Transverse colon (tissue), 4 donors: ENCODE results near the gene ZNF581.

Source experiments
- POLR2A ChIP-seq: fragments of 450-650 bp; IDR thresholded peaks from one replicate; pipeline ENCODE4 v1.6.1; 2016; ENCODE audit warnings: antibody characterized with exemption, mild to moderate bottlenecking, moderate library complexity
- POLR2AphosphoS5 ChIP-seq, 3 donors: sonication (generic); formaldehyde crosslinking; IDR thresholded peaks; one replicate each; pipeline ENCODE4 v1.6.1; 2016; ENCODE audit warnings: antibody characterized with exemption in 3 of 3
- TF ChIP-seq, protein P1 (sequence below), 5 experiments: fragments of 200-600 bp in 3 of 5; fragments of 450-650 bp in 2 of 5; sonication (generic) in 3 of 5; IDR thresholded peaks; 1 replicate in 2 of 5; 2 replicates in 3 of 5; pipeline ENCODE4 v1.5.1; 2016 to 2017; ENCODE audit warnings: antibody characterized with exemption in 5 of 5, inconsistent platforms in 3 of 5, mild to moderate bottlenecking in 2 of 5, moderate library complexity in 1 of 5

DNA sequence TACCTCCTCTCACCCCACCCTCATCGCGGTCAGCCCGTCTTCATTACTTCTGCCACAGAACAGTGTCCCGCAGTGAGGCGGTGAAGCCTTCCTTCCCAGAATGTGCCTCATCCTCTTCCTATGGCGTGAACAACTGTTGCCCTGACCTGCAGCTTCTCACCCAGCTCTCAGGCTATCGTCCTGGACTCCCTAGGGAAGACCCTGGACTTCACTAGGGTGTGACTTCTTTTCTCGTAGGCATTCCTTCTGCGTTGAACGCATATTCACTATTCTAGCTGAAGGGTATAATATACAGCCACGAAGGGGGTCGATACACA lies 37.0 kb upstream of the ZNF581 start:
- no peak for TF ChIP-seq POLR2A
- TF ChIP-seq, protein P1, sequence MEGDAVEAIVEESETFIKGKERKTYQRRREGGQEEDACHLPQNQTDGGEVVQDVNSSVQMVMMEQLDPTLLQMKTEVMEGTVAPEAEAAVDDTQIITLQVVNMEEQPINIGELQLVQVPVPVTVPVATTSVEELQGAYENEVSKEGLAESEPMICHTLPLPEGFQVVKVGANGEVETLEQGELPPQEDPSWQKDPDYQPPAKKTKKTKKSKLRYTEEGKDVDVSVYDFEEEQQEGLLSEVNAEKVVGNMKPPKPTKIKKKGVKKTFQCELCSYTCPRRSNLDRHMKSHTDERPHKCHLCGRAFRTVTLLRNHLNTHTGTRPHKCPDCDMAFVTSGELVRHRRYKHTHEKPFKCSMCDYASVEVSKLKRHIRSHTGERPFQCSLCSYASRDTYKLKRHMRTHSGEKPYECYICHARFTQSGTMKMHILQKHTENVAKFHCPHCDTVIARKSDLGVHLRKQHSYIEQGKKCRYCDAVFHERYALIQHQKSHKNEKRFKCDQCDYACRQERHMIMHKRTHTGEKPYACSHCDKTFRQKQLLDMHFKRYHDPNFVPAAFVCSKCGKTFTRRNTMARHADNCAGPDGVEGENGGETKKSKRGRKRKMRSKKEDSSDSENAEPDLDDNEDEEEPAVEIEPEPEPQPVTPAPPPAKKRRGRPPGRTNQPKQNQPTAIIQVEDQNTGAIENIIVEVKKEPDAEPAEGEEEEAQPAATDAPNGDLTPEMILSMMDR (IDR thresholded peaks at IDR 0.05): no peak
- TF ChIP-seq POLR2AphosphoS5 (IDR thresholded peaks at IDR 0.05): no peak
